BLaER1 (cell line): Measurements from ENCODE around the gene ZDHHC20.

Experiments
- H3K27ac ChIP-seq: shearing (Covaris generic); formaldehyde crosslinking; 2 replicates; pipeline ENCODE4 v1.8.1; 2022
- H3K27me3 ChIP-seq: shearing (Covaris generic); formaldehyde crosslinking; 2 replicates; pipeline ENCODE4 v1.8.1; 2022
- H3K36me3 ChIP-seq: shearing (Covaris generic); formaldehyde crosslinking; 2 replicates; pipeline ENCODE4 v1.8.1; 2022
- H3K4me1 ChIP-seq: shearing (Covaris generic); formaldehyde crosslinking; 2 replicates; pipeline ENCODE4 v1.8.1; 2022
- H3K4me2 ChIP-seq: shearing (Covaris generic); formaldehyde crosslinking; 2 replicates; pipeline ENCODE4 v1.8.1; 2022
- H3K4me3 ChIP-seq: shearing (Covaris generic); formaldehyde crosslinking; 2 replicates; pipeline ENCODE4 v1.8.1; 2022
- H3K9ac ChIP-seq: shearing (Covaris generic); formaldehyde crosslinking; 2 replicates; pipeline ENCODE4 v1.8.1; 2022
- H3K9me3 ChIP-seq: shearing (Covaris generic); formaldehyde crosslinking; 2 replicates; pipeline ENCODE4 v1.8.1; 2022
- H4K20me1 ChIP-seq: shearing (Covaris generic); formaldehyde crosslinking; 2 replicates; pipeline ENCODE4 v1.8.1; 2022
- Cebpa-rat ChIP-seq: shearing (Covaris generic); IDR thresholded peaks from 2 replicates; pipeline ENCODE4 v1.8.1; 2022

ZDHHC20 gene

GRCh38 chr13:21333186-21333585 is 125.9 kb downstream of the ZDHHC20 start:
- peaks cover 50% of the 10 kb centered on the region for H3K36me3 ChIP-seq
- H4K20me1 ChIP-seq = peaks cover 17% of the 10 kb centered on the region
- no peak overlapping the region for H3K9ac ChIP-seq

DNA sequence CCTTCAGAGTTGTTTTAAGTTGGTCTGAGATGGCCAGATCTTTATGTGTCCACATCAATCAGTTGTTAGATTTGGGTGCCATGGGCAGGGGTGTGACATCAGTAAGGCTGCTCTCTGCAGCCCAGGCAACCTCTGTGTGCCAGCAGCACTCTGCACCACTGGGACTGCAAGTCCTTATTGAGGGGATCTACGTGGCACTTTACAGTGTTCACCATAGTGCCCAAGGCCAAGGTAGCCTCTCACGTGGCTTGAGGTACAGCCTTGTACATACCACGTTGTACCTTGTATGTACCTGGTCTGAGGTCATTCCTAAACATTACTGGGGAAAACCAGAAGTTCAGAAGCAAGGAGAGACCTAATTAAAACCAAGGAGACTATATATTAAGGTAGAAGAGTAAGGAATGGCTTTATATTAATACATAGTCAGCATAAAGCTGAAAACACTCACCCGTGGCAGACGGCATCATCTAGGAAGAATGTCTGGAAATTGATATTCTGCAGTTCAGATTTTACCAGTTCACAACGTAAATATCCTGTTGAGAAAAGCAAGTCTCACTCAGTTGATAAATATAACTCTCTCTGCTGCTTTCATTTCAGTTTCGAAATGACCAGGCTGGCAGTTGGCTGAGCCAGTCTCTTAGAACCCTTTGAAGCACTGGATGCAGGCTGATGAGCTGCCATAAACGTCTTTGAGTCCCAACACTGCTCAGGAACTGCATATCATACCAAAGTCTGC is 128.8 kb downstream of the ZDHHC20 start:
- peak overlapping the region; percentile 13; the same call in 1 of the 2 replicates for H3K9ac ChIP-seq
- peak overlapping the region; percentile 49 for H3K4me2 ChIP-seq
- H3K9me3 ChIP-seq = peaks cover 2% of the 10 kb centered on the region; the same call in 1 of the 2 replicates
- peaks cover 59% of the 10 kb centered on the region for H3K36me3 ChIP-seq
- H3K4me1 ChIP-seq = peaks cover 42% of the 10 kb centered on the region
- no peak for TF ChIP-seq Cebpa-rat
- no peaks in the 10 kb centered on the region for H3K27me3 ChIP-seq
- no peak overlapping the region for H3K4me3 ChIP-seq
- H3K27ac ChIP-seq = peak overlapping the region; percentile 18
- H4K20me1 ChIP-seq = peaks cover 8% of the 10 kb centered on the region; the same call in 1 of the 2 replicates

More at GRCh38 chr13:21333186-21333585, 125.9 kb downstream of the ZDHHC20 start:
- no peak for TF ChIP-seq Cebpa-rat
- Histone ChIP-seq H3K4me1 (peaks cover 34% of the 10 kb centered on the region), H3K27me3 (no peaks in the 10 kb centered on the region), H3K9me3 (peaks cover 4% of the 10 kb centered on the region; the same call in 1 of the 2 replicates), H3K4me3 (no peak overlapping the region), H3K4me2 (no peak overlapping the region), H3K27ac (no peak overlapping the region)

GRCh38 chr13:21328836-21329477 is 130.1 kb downstream of the ZDHHC20 start:
- Histone ChIP-seq H3K9me3 (no peaks in the 10 kb centered on the region), H3K4me2 (peak overlapping the region; percentile 49), H3K4me3 (no peak overlapping the region), H3K9ac (peak overlapping the region; percentile 13; the same call in 1 of the 2 replicates), H3K27me3 (no peaks in the 10 kb centered on the region), H3K36me3 (peaks cover 57% of the 10 kb centered on the region), H3K27ac (peak overlapping the region; percentile 18; the same call in 1 of the 2 replicates), H3K4me1 (peaks cover 42% of the 10 kb centered on the region), H4K20me1 (peaks cover 8% of the 10 kb centered on the region; the same call in 1 of the 2 replicates)
- no peak for TF ChIP-seq Cebpa-rat

DNA sequence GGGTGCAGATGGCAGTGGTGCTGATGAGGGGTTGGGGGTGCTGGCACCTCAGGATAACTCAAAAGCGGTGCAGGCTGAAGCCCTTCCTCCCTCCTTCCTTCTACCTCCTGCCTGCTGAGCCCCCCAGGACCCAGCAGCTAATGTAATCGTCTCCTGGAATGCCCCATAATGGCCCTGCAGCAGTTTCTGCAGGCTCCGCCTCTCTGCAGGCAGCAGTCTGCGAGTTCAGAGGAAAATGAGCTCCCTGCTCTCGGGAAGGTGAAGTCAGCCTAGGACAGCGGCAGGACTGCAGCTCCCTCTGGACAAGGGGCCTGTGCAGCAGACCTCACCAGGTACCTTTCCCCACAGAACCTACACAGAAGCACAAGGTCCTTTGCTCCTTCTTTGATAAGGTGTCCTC is 130.9 kb downstream of the ZDHHC20 start:
- no peaks in the 10 kb centered on the region for H3K27me3 ChIP-seq
- H4K20me1 ChIP-seq = peaks cover 8% of the 10 kb centered on the region; the same call in 1 of the 2 replicates
- no peak overlapping the region for H3K9ac ChIP-seq
- H3K4me3 ChIP-seq = no peak overlapping the region
- peaks cover 57% of the 10 kb centered on the region for H3K36me3 ChIP-seq
- H3K9me3 ChIP-seq = no peaks in the 10 kb centered on the region
- H3K4me2 ChIP-seq = peak overlapping the region; percentile 49
- peaks cover 42% of the 10 kb centered on the region for H3K4me1 ChIP-seq
- H3K27ac ChIP-seq = 0 out of 2 replicates have a peak overlapping the region, but pooled peaks have one; percentile 20
- TF ChIP-seq Cebpa-rat = no peak

GRCh38 chr13:21326155-21327031 is 132.7 kb downstream of the ZDHHC20 start:
- Histone ChIP-seq H3K4me3 (no peak overlapping the region), H4K20me1 (peaks cover 8% of the 10 kb centered on the region; the same call in 1 of the 2 replicates), H3K9ac (no peak overlapping the region), H3K27me3 (no peaks in the 10 kb centered on the region), H3K36me3 (peaks cover 61% of the 10 kb centered on the region), H3K27ac (no peak overlapping the region), H3K4me1 (peaks cover 40% of the 10 kb centered on the region), H3K4me2 (no peak overlapping the region), H3K9me3 (no peaks in the 10 kb centered on the region)
- no peak for TF ChIP-seq Cebpa-rat

DNA sequence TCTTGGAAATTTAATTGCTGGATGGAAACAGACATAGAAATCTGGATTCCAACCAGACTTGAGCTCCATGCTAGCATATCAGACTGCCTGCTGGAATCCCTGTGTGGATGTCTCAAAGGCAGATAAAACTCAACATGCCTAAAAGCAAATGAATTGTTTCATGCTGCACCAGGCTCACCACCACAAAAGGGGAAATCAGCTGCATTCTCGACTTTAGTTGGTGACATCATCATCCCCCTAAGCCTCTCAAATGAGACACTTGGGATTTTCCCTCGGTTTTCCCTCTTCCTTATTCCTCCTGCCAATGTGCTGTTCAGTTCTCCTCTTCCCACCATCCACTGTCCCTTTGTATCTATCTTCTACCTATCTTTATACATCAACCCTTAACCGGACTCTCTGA is 134.3 kb downstream of the ZDHHC20 start:
- H3K27ac ChIP-seq = no peak overlapping the region
- peaks cover 8% of the 10 kb centered on the region; the same call in 1 of the 2 replicates for H4K20me1 ChIP-seq
- no peak for TF ChIP-seq Cebpa-rat
- peaks cover 24% of the 10 kb centered on the region for H3K4me1 ChIP-seq
- H3K9me3 ChIP-seq = peaks cover 5% of the 10 kb centered on the region
- no peak overlapping the region for H3K4me3 ChIP-seq
- H3K4me2 ChIP-seq = no peak overlapping the region
- H3K27me3 ChIP-seq = no peaks in the 10 kb centered on the region
- peaks cover 67% of the 10 kb centered on the region for H3K36me3 ChIP-seq
- H3K9ac ChIP-seq = no peak overlapping the region

GRCh38 chr13:21322988-21323387 is 136.1 kb downstream of the ZDHHC20 start:
- no peak for TF ChIP-seq Cebpa-rat
- Histone ChIP-seq H3K4me2 (no peak overlapping the region), H3K4me3 (no peak overlapping the region), H3K4me1 (peaks cover 6% of the 10 kb centered on the region), H3K36me3 (peaks cover 69% of the 10 kb centered on the region), H3K9ac (no peak overlapping the region), H4K20me1 (no peaks in the 10 kb centered on the region; the same call in 1 of the 2 replicates), H3K9me3 (peaks cover 21% of the 10 kb centered on the region), H3K27me3 (no peaks in the 10 kb centered on the region), H3K27ac (no peak overlapping the region)
